K562 (cell line): ENCODE data around the gene NOSTRIN. TPM values are rescaled to one million over a fixed set of nuclear protein-coding genes. Genes with fewer than 3 reads are reported as not detected.

ENCODE experiments used
- CHD2 ChIP-seq: IDR thresholded peaks from 2 replicates; pipeline ENCODE4 v1.6.1; 2011; ENCODE audit warnings: low read depth, low read length
- FOSL1 ChIP-seq: fragments of 200-800 bp; sonication (Bioruptor generic); conservative IDR thresholded peaks from 2 replicates; pipeline ENCODE4 v1.6.1; 2016; ENCODE audit warnings: missing genetic modification characterization, missing compliant biosample characterization
- FOXK2 ChIP-seq, 2 experiments: fragments of 450-650 bp; IDR thresholded peaks in 1 of 2; conservative IDR thresholded peaks in 1 of 2; 2 replicates each; pipeline ENCODE4 v1.6.1; 2016; ENCODE audit warnings: low read depth in 2 of 2, mild to moderate bottlenecking in 1 of 2
- FOXP1 ChIP-seq: sonication (generic); formaldehyde crosslinking; IDR thresholded peaks from 2 replicates; pipeline ENCODE4 v1.8.0; 2022; ENCODE audit warnings: mild to moderate bottlenecking, missing genetic modification reagents
- HDAC2 ChIP-seq: fragments of 450-650 bp; IDR thresholded peaks from 2 replicates; pipeline ENCODE4 v1.6.1; 2016; ENCODE audit warnings: mild to moderate bottlenecking
- HMG20B ChIP-seq: fragments of 250-450 bp; sonication (Bioruptor Pico); IDR thresholded peaks from 2 replicates; pipeline ENCODE4 v1.5.0; 2021; ENCODE audit warnings: mild to moderate bottlenecking
- ILK ChIP-seq: fragments of 450-650 bp; IDR thresholded peaks from 2 replicates; pipeline ENCODE4 v1.6.1; 2016; ENCODE audit warnings: missing genetic modification characterization, low read depth, mild to moderate bottlenecking, missing compliant biosample characterization, moderate library complexity, borderline replicate concordance
- MXI1 ChIP-seq: IDR thresholded peaks from 2 replicates; pipeline ENCODE4 v1.6.1; 2011; ENCODE audit warnings: low read depth, mild to moderate bottlenecking, improper control_type of control experiment, low read length
- MYBL2 ChIP-seq, 2 experiments: fragments of 450-650 bp in 1 of 2; sonication (generic) in 1 of 2; formaldehyde crosslinking in 1 of 2; IDR thresholded peaks; 2 replicates each; pipeline versions ENCODE4 v1.6.1 to v1.8.1; 2017 to 2022; ENCODE audit warnings: borderline replicate concordance in 1 of 2, inconsistent platforms in 1 of 2, low read depth in 1 of 2, mild to moderate bottlenecking in 1 of 2, missing genetic modification reagents in 1 of 2, moderate library complexity in 1 of 2
- POLR3A ChIP-seq: IDR thresholded peaks from 2 replicates; pipeline ENCODE4 v1.6.1; 2011; ENCODE audit warnings: borderline replicate concordance, mild to moderate bottlenecking, moderate library complexity; ENCODE audit not compliant: insufficient read length, insufficient read depth; ENCODE audit errors: extremely low read depth
- PTRF ChIP-seq: fragments of 450-650 bp; IDR thresholded peaks from 2 replicates; pipeline ENCODE4 v1.6.1; 2016; ENCODE audit warnings: mild to moderate bottlenecking, missing genetic modification characterization, missing compliant biosample characterization
- REST ChIP-seq, 2 experiments: fragments of 450-650 bp; formaldehyde crosslinking in 1 of 2; IDR thresholded peaks; 2 replicates each; pipeline versions ENCODE4 v1.4.0 to v1.6.1; 2014 to 2020; ENCODE audit warnings: mild to moderate bottlenecking in 2 of 2, borderline replicate concordance in 1 of 2, low read depth in 1 of 2
- TAF9B ChIP-seq: fragments of 450-650 bp; IDR thresholded peaks from 2 replicates; pipeline ENCODE4 v1.6.1; 2018; ENCODE audit warnings: mild to moderate bottlenecking; ENCODE audit not compliant: partially characterized antibody
- UBTF ChIP-seq, 2 experiments: IDR thresholded peaks; 2 replicates each; pipeline ENCODE4 v1.6.1; 2012; ENCODE audit warnings: improper control_type of control experiment in 2 of 2, low read depth in 2 of 2, low read length in 2 of 2, borderline replicate concordance in 1 of 2
- ZKSCAN3 ChIP-seq: fragments of 250-450 bp; sonication (Bioruptor Pico); IDR thresholded peaks from 2 replicates; pipeline ENCODE4 v1.4.0; 2020
- ZNF668 ChIP-seq: fragments of 250-450 bp; sonication (Bioruptor Pico); IDR thresholded peaks from 2 replicates; pipeline ENCODE4 v1.8.0; 2022; ENCODE audit warnings: mild to moderate bottlenecking, inconsistent platforms
- polyA plus RNA-seq, 8 experiments: library from polyadenylated mRNA; depleted of rRNA in 4 of 8; stranded (reverse) in 5 of 8; unstranded in 3 of 8; fragments of >200 nt; fragmentation: Nextera tagmentation in 2 of 8; fragmentation: Illumina TruSeq in 1 of 8; extraction: Ambion mirVana in 2 of 8; extraction: Trizol in 1 of 8; gene quantifications; 2 replicates each; pipeline versions ENCODE4 v1.2.1 to v1.2.3, GENCODE V29; 2011 to 2014; ENCODE audit warnings: inconsistent platforms in 1 of 8, missing spikeins in 1 of 8
- total RNA-seq, 7 experiments: library from RNA; depleted of rRNA in 6 of 7; stranded (reverse); fragments of >200 nt in 6 of 7; fragmentation: Illumina TruSeq in 2 of 7; extraction: Trizol in 2 of 7; gene quantifications; 2 replicates each; pipeline versions ENCODE4 v1.2.1 to v1.2.3, GENCODE V29; 2011 to 2021; ENCODE audit warnings: low replicate concordance in 1 of 7

Gene NOSTRIN
- total and polyA plus RNA-seq, 9 of the 15 experiments (the other 6 are each of a cell fraction or from before 2014, with no cell fraction given) = 26.7 to 82.9 (median 56.3) TPM

GRCh38 chr2:168890006-168890782 lies 87.8 kb downstream of the NOSTRIN start, which contains the start of gene SPC25 (continued):
- TF ChIP-seq TAF9B (peak; percentile 67), REST (IDR thresholded peaks at IDR 0.05; ENCODE audit: borderline replicate concordance) (no peak), REST (CRISPR knock-in tag; IDR thresholded peaks at IDR 0.05; ENCODE audit: low read depth) (no peak; the same call in 1 of the 2 replicates), FOXP1 (CRISPR knock-in tag) (no peak), HDAC2 (peak; percentile 83; the same call in 1 of the 2 replicates), PTRF (no peak), HMG20B (CRISPR knock-in tag) (no peak), MXI1 (peak; percentile 34; the same call in 1 of the 2 replicates), FOSL1 (tag) (no peak), FOXK2 (conservative IDR thresholded peaks at IDR 0.05 in 1 of 2, IDR thresholded peaks at IDR 0.05 in 1 of 2; ENCODE audit: low read depth in 2 of 2) (peak; percentile 51 to 53; a peak in 3 of 4 replicates), ILK (no peak), UBTF (IDR thresholded peaks at IDR 0.05; ENCODE audit: borderline replicate concordance in 1 of 2, low read depth in 2 of 2, low read length in 2 of 2) (no peak), ZNF668 (CRISPR knock-in tag) (no peak), POLR3A (no peak), CHD2 (peak; percentile 94), MYBL2 (IDR thresholded peaks at IDR 0.05; ENCODE audit: low read depth) (peak; percentile 99), MYBL2 (CRISPR knock-in tag; IDR thresholded peaks at IDR 0.05; ENCODE audit: borderline replicate concordance) (peak; percentile 89; the same call in 1 of the 2 replicates), ZKSCAN3 (CRISPR knock-in tag) (no peak)
